OCI-LY3 (cell line): ENCODE data around the gene ELOVL1.

ENCODE experiments used
- H2AFZ ChIP-seq: fragments of 200-600, 300-600 bp; shearing (Covaris generic); 2 replicates; pipeline ENCODE4 v1.6.0; 2014; ENCODE audit warnings: antibody characterized with exemption, low read depth, low read length
- H3K27ac ChIP-seq: fragments of 200-600, 300-600 bp; sonication (generic); 2 replicates; pipeline ENCODE4 v1.5.1; 2014; ENCODE audit warnings: mild to moderate bottlenecking, low read length, moderate library complexity, mixed read lengths
- H3K27me3 ChIP-seq: fragments of 200-600, 300-600 bp; sonication (generic); 2 replicates; pipeline ENCODE4 v1.6.1; 2014; ENCODE audit warnings: low read depth, low read length, mixed read lengths
- H3K36me3 ChIP-seq: fragments of 200-600, 300-600 bp; sonication (generic); replicated peaks from 2 replicates; pipeline ENCODE3; 2014; ENCODE audit warnings: low read depth, low read length, mixed read lengths
- H3K4me1 ChIP-seq: fragments of 300-600, 200-600 bp; sonication (generic); 2 replicates; pipeline ENCODE4 v1.6.1; 2014; ENCODE audit warnings: low read length, mixed read lengths
- H3K4me2 ChIP-seq: fragments of 200-600, 300-600 bp; sonication (generic); 2 replicates; pipeline ENCODE4 v1.6.1; 2014; ENCODE audit warnings: low read length, mixed read lengths
- H3K4me3 ChIP-seq: fragments of 300-600, 200-600 bp; sonication (generic); 2 replicates; pipeline ENCODE4 v1.5.1; 2014; ENCODE audit warnings: antibody characterized with exemption, mild to moderate bottlenecking, low read length, moderate library complexity
- H3K79me2 ChIP-seq: fragments of 300-600, 200-600 bp; shearing (Covaris generic); 2 replicates; pipeline ENCODE4 v1.6.1; 2014; ENCODE audit warnings: mild to moderate bottlenecking, low read length, mixed read lengths
- H3K9ac ChIP-seq: fragments of 300-600, 200-600 bp; shearing (Covaris generic); 2 replicates; pipeline ENCODE4 v1.6.0; 2014; ENCODE audit warnings: mild to moderate bottlenecking, low read length, moderate library complexity
- H3K9me3 ChIP-seq: fragments of 200-600, 300-600 bp; shearing (Covaris generic); 2 replicates; pipeline ENCODE4 v1.6.1; 2014; ENCODE audit warnings: low read length, mixed read lengths; ENCODE audit not compliant: insufficient read depth
- H4K20me1 ChIP-seq: fragments of 200-600, 300-600 bp; sonication (generic); 2 replicates; pipeline ENCODE4 v1.6.1; 2016; ENCODE audit warnings: low read length, mixed read lengths; ENCODE audit not compliant: insufficient read depth
- EZH2phosphoT487 ChIP-seq: fragments of 200-600 bp; shearing (Covaris generic); IDR thresholded peaks from 2 replicates; pipeline ENCODE4 v1.6.1; 2018; ENCODE audit warnings: antibody characterized with exemption, mixed run types, low read depth
- TF ChIP-seq, protein P1 (sequence below): fragments of 200-600, 300-600 bp; sonication (generic); IDR thresholded peaks from 2 replicates; pipeline ENCODE4 v1.5.1; 2014; ENCODE audit warnings: antibody characterized with exemption, low read length, low read depth

Gene ELOVL1

GRCh38 chr1:43410571-43410970 is 42.8 kb upstream of the ELOVL1 start:
- Histone ChIP-seq H3K4me2 (no peak overlapping the region), H3K27ac (no peak overlapping the region), H3K36me3 (peaks cover 3% of the 10 kb centered on the region), H3K4me1 (no peaks in the 10 kb centered on the region), H3K79me2 (no peaks in the 10 kb centered on the region), H4K20me1 (no peaks in the 10 kb centered on the region), H3K9ac (no peak overlapping the region), H3K4me3 (no peak overlapping the region), H2AFZ (no peak overlapping the region), H3K27me3 (no peaks in the 10 kb centered on the region), H3K9me3 (no peaks in the 10 kb centered on the region)
- TF ChIP-seq EZH2phosphoT487 = no peak
- TF ChIP-seq, protein P1, sequence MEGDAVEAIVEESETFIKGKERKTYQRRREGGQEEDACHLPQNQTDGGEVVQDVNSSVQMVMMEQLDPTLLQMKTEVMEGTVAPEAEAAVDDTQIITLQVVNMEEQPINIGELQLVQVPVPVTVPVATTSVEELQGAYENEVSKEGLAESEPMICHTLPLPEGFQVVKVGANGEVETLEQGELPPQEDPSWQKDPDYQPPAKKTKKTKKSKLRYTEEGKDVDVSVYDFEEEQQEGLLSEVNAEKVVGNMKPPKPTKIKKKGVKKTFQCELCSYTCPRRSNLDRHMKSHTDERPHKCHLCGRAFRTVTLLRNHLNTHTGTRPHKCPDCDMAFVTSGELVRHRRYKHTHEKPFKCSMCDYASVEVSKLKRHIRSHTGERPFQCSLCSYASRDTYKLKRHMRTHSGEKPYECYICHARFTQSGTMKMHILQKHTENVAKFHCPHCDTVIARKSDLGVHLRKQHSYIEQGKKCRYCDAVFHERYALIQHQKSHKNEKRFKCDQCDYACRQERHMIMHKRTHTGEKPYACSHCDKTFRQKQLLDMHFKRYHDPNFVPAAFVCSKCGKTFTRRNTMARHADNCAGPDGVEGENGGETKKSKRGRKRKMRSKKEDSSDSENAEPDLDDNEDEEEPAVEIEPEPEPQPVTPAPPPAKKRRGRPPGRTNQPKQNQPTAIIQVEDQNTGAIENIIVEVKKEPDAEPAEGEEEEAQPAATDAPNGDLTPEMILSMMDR = no peak

DNA sequence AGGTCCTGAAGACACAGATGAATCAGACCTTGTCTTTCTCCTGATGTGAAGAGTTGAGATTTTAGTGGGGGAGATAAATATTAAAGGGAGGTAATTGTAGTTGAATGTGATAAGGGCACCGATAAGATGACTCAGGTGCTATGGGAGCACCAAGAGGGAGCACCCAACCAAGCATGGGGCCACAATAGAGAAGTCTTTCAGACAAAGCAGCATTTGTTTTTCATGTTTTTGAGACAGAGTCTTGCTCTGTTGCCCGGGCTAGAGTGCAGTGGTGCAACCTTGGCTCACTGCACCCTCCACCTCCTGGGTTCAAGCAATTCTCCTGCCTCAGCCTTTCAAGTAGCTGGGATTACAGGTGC is 38.0 kb upstream of the ELOVL1 start:
- Histone ChIP-seq H3K4me3 (no peak overlapping the region), H3K27ac (no peak overlapping the region), H2AFZ (no peak overlapping the region), H3K9me3 (no peaks in the 10 kb centered on the region), H3K4me2 (no peak overlapping the region), H3K4me1 (no peaks in the 10 kb centered on the region), H4K20me1 (no peaks in the 10 kb centered on the region), H3K27me3 (no peaks in the 10 kb centered on the region), H3K79me2 (no peaks in the 10 kb centered on the region), H3K36me3 (peaks cover 3% of the 10 kb centered on the region), H3K9ac (no peak overlapping the region)
- TF ChIP-seq, protein P1 = no peak
- TF ChIP-seq EZH2phosphoT487 = no peak

GRCh38 chr1:43405219-43405875 is 37.5 kb upstream of the ELOVL1 start:
- Histone ChIP-seq H2AFZ (no peak overlapping the region), H3K4me2 (no peak overlapping the region), H3K4me1 (no peaks in the 10 kb centered on the region), H3K36me3 (peaks cover 3% of the 10 kb centered on the region), H3K27ac (no peak overlapping the region), H3K9me3 (no peaks in the 10 kb centered on the region), H3K9ac (no peak overlapping the region), H3K4me3 (no peak overlapping the region), H4K20me1 (no peaks in the 10 kb centered on the region), H3K27me3 (no peaks in the 10 kb centered on the region), H3K79me2 (no peaks in the 10 kb centered on the region)
- TF ChIP-seq EZH2phosphoT487 = no peak
- TF ChIP-seq, protein P1 = no peak

DNA sequence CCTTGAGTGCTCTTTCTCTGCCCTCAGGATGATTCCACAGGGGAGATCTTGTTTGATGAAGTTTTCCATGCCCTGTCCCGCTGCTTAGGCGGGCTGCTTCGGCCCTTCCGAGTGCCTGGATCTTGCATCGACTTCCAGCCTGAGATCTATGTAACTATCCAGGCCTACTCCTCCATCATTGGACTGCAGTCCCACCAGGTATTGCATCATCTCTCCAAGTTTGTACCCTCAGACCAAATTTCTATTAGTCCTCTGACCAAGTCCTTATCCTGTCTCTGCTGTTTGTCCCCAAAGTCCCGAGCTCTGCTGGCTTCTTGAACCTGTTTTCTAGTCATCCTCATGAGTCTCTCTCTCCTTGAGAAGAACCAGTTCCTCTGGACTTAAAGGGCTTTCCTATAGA is 36.5 kb upstream of the ELOVL1 start:
- H3K4me2 ChIP-seq = no peak overlapping the region
- no peak overlapping the region for H3K9ac ChIP-seq
- no peak overlapping the region for H3K27ac ChIP-seq
- H3K4me1 ChIP-seq = no peaks in the 10 kb centered on the region
- H3K4me3 ChIP-seq = no peak overlapping the region
- no peak overlapping the region for H2AFZ ChIP-seq
- H3K79me2 ChIP-seq = no peaks in the 10 kb centered on the region
- peaks cover 3% of the 10 kb centered on the region for H3K36me3 ChIP-seq
- no peaks in the 10 kb centered on the region for H3K9me3 ChIP-seq
- no peak for TF ChIP-seq EZH2phosphoT487
- TF ChIP-seq, protein P1 = no peak
- H4K20me1 ChIP-seq = no peaks in the 10 kb centered on the region
- H3K27me3 ChIP-seq = no peaks in the 10 kb centered on the region
